WTC11 (cell line): ENCODE results near the gene CDK18. TPM values are rescaled to one million over a fixed set of nuclear protein-coding genes. Genes with fewer than 3 reads are reported as not detected.

Experiments
- ATAC-seq: fragments of 200-7000 bp; cut with Tn5 transposase; 2 replicates; pipeline ENCODE4 v1.10.0; 2021; ENCODE audit warnings: mild to moderate bottlenecking, moderate library complexity
- CTCF ChIA-PET: fragments of 300-600 bp; sonication (Branson Sonifier 250); formaldehyde crosslinking; loops from one replicate; lab custom pipeline; 2021; ENCODE audit warnings: antibody characterized with exemption; lab: Charles Lee
- POLR2A ChIA-PET: fragments of 350-600 bp; sonication (Branson Sonifier 250); formaldehyde crosslinking; loops from one replicate; lab custom pipeline; 2021; ENCODE audit warnings: antibody characterized with exemption; lab: Charles Lee
- DNase-seq: peaks from one replicate; pipeline ENCODE4 v3.0.0; 2021; ENCODE audit warnings: low spot score
- H3K27ac Mint-ChIP-seq: 2 replicates; pipeline ENCODE4 v1.8.0; 2021; ENCODE audit warnings: mixed read lengths
- H3K27me3 Mint-ChIP-seq: 2 replicates; pipeline ENCODE4 v1.8.0; 2021; ENCODE audit warnings: low read depth, mild to moderate bottlenecking, moderate library complexity, mixed read lengths
- H3K36me3 Mint-ChIP-seq: 2 replicates; pipeline ENCODE4 v1.8.0; 2021; ENCODE audit warnings: mixed read lengths
- H3K4me1 Mint-ChIP-seq: 2 replicates; pipeline ENCODE4 v1.8.0; 2022; ENCODE audit warnings: mixed read lengths
- H3K4me3 Mint-ChIP-seq: 2 replicates; pipeline ENCODE4 v1.8.0; 2021; ENCODE audit warnings: mild to moderate bottlenecking, moderate library complexity, mixed read lengths
- H3K9me3 Mint-ChIP-seq: 2 replicates; pipeline ENCODE4 v1.8.0; 2021; ENCODE audit warnings: mixed read lengths
- ATF6 ChIP-seq: sonication (generic); formaldehyde crosslinking; IDR thresholded peaks from 2 replicates; pipeline ENCODE4 v1.8.1; 2023; ENCODE audit warnings: mild to moderate bottlenecking, missing genetic modification reagents
- CREM ChIP-seq: sonication (generic); formaldehyde crosslinking; IDR thresholded peaks from 2 replicates; pipeline ENCODE4 v1.8.1; 2022; ENCODE audit warnings: mild to moderate bottlenecking, missing genetic modification reagents, moderate library complexity
- GTF2I ChIP-seq: fragments of 250-450 bp; sonication (Bioruptor Pico); conservative IDR thresholded peaks from 2 replicates; pipeline ENCODE4 v1.4.0; 2021; ENCODE audit warnings: mild to moderate bottlenecking
- MLX ChIP-seq: sonication (generic); formaldehyde crosslinking; IDR thresholded peaks from 2 replicates; pipeline ENCODE4 v1.8.1; 2023; ENCODE audit warnings: mild to moderate bottlenecking, missing genetic modification reagents, moderate library complexity
- MYBL2 ChIP-seq: sonication (generic); formaldehyde crosslinking; IDR thresholded peaks from 2 replicates; pipeline ENCODE4 v1.8.1; 2023; ENCODE audit warnings: mild to moderate bottlenecking, moderate library complexity, missing genetic modification reagents
- NFATC4 ChIP-seq: fragments of 250-450 bp; sonication (Bioruptor Pico); IDR thresholded peaks from 2 replicates; pipeline ENCODE4 v1.9.0; 2021; ENCODE audit warnings: mild to moderate bottlenecking
- NFE2L1 ChIP-seq: sonication (generic); formaldehyde crosslinking; IDR thresholded peaks from 2 replicates; pipeline ENCODE4 v1.8.1; 2023; ENCODE audit warnings: missing genetic modification reagents
- NR3C1 ChIP-seq: sonication (generic); formaldehyde crosslinking; conservative IDR thresholded peaks from 2 replicates; pipeline ENCODE4 v1.8.1; 2023; ENCODE audit warnings: low read depth, mild to moderate bottlenecking, missing genetic modification reagents
- OVOL2 ChIP-seq: fragments of 250-450 bp; sonication (Bioruptor Pico); IDR thresholded peaks from 2 replicates; pipeline ENCODE4 v1.9.0; 2021; ENCODE audit warnings: mild to moderate bottlenecking, borderline replicate concordance
- SMAD3 ChIP-seq: sonication (generic); formaldehyde crosslinking; IDR thresholded peaks from 2 replicates; pipeline ENCODE4 v1.8.0; 2022; ENCODE audit warnings: missing genetic modification reagents, mild to moderate bottlenecking, borderline replicate concordance
- SMAD4 ChIP-seq: sonication (generic); formaldehyde crosslinking; IDR thresholded peaks from 2 replicates; pipeline ENCODE4 v1.8.0; 2022; ENCODE audit warnings: mild to moderate bottlenecking, missing genetic modification reagents
- SP1 ChIP-seq: sonication (generic); formaldehyde crosslinking; conservative IDR thresholded peaks from 2 replicates; pipeline ENCODE4 v1.8.1; 2022; ENCODE audit warnings: missing genetic modification reagents
- TEAD4 ChIP-seq: sonication (generic); formaldehyde crosslinking; IDR thresholded peaks from 2 replicates; pipeline ENCODE4 v1.8.0; 2022; ENCODE audit warnings: mild to moderate bottlenecking, missing genetic modification reagents
- ZBTB43 ChIP-seq: sonication (generic); formaldehyde crosslinking; IDR thresholded peaks from 2 replicates; pipeline ENCODE4 v1.8.1; 2023; ENCODE audit warnings: mild to moderate bottlenecking, missing genetic modification reagents
- ZNF416 ChIP-seq: fragments of 250-450 bp; sonication (Bioruptor Pico); IDR thresholded peaks from 2 replicates; pipeline ENCODE4 v1.9.0; 2021; ENCODE audit warnings: mild to moderate bottlenecking, inconsistent platforms
- ZSCAN18 ChIP-seq: fragments of 250-450 bp; sonication (Bioruptor Pico); IDR thresholded peaks from 2 replicates; pipeline ENCODE4 v2.1.2; 2022; ENCODE audit warnings: mild to moderate bottlenecking, moderate library complexity
- total RNA-seq: library from RNA; stranded (reverse); gene quantifications from 3 replicates; pipeline ENCODE4 v1.2.3, GENCODE V29; 2021
- TF ChIP-seq, protein P1 (sequence below): sonication (generic); formaldehyde crosslinking; IDR thresholded peaks from 2 replicates; pipeline ENCODE4 v1.8.0; 2022; ENCODE audit warnings: mild to moderate bottlenecking, missing genetic modification reagents
- TF ChIP-seq, protein P2 (sequence below): sonication (generic); formaldehyde crosslinking; IDR thresholded peaks from 2 replicates; pipeline ENCODE4 v1.8.1; 2022; ENCODE audit warnings: missing genetic modification reagents, borderline replicate concordance
- TF ChIP-seq, protein P3 (sequence below): sonication (generic); formaldehyde crosslinking; IDR thresholded peaks from 2 replicates; pipeline ENCODE4 v1.8.1; 2023; ENCODE audit warnings: mild to moderate bottlenecking, moderate library complexity, missing genetic modification reagents

The CDK18 gene
- total RNA-seq, 1 experiment from 2014 or later = 71.9 TPM

GRCh38 chr1:205470131-205470530 is 34.3 kb upstream of the CDK18 start:
- H3K27me3 Mint-ChIP-seq = peaks cover 31% of the 10 kb centered on the region
- H3K4me3 Mint-ChIP-seq = no peak overlapping the region
- peaks cover 7% of the 10 kb centered on the region for H3K9me3 Mint-ChIP-seq
- POLR2A ChIA-PET = interaction anchor here (0.7 to 0.9 kb wide), 2 partner anchors 31 to 99 kb away, joined by 3 to 4 read pairs; a partner anchor contains a TSS
- ATAC-seq (no peak), DNase-seq (no peak)
- CTCF ChIA-PET = interaction anchor here (0.6 to 2.0 kb wide), 4 partner anchors 15 to 97 kb away, joined by 3 to 8 read pairs (median 3); no protein-coding TSS in a partner anchor
- H3K36me3 Mint-ChIP-seq = peaks cover 7% of the 10 kb centered on the region
- peaks cover 32% of the 10 kb centered on the region for H3K4me1 Mint-ChIP-seq
- no peak overlapping the region for H3K27ac Mint-ChIP-seq
- no peak for TF ChIP-seq NFE2L1 (CRISPR knock-in tag)
- no peak for TF ChIP-seq GTF2I
- no peak for TF ChIP-seq NR3C1 (CRISPR knock-in tag)
- TF ChIP-seq OVOL2 (CRISPR knock-in tag) = no peak
- TF ChIP-seq ZSCAN18 = no peak
- TF ChIP-seq TEAD4 (CRISPR knock-in tag) = no peak
- TF ChIP-seq MLX (CRISPR knock-in tag) = no peak
- TF ChIP-seq, protein P1, sequence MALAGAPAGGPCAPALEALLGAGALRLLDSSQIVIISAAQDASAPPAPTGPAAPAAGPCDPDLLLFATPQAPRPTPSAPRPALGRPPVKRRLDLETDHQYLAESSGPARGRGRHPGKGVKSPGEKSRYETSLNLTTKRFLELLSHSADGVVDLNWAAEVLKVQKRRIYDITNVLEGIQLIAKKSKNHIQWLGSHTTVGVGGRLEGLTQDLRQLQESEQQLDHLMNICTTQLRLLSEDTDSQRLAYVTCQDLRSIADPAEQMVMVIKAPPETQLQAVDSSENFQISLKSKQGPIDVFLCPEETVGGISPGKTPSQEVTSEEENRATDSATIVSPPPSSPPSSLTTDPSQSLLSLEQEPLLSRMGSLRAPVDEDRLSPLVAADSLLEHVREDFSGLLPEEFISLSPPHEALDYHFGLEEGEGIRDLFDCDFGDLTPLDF (CRISPR knock-in tag) = no peak
- TF ChIP-seq SMAD3 (CRISPR knock-in tag) = no peak
- no peak for TF ChIP-seq ATF6 (CRISPR knock-in tag)
- TF ChIP-seq, protein P2, sequence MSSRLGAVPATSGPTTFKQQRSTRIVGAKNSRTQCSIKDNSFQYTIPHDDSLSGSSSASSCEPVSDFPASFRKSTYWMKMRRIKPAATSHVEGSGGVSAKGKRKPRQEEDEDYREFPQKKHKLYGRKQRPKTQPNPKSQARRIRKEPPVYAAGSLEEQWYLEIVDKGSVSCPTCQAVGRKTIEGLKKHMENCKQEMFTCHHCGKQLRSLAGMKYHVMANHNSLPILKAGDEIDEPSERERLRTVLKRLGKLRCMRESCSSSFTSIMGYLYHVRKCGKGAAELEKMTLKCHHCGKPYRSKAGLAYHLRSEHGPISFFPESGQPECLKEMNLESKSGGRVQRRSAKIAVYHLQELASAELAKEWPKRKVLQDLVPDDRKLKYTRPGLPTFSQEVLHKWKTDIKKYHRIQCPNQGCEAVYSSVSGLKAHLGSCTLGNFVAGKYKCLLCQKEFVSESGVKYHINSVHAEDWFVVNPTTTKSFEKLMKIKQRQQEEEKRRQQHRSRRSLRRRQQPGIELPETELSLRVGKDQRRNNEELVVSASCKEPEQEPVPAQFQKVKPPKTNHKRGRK (CRISPR knock-in tag) = no peak
- no peak for TF ChIP-seq ZNF416 (CRISPR knock-in tag)

DNA sequence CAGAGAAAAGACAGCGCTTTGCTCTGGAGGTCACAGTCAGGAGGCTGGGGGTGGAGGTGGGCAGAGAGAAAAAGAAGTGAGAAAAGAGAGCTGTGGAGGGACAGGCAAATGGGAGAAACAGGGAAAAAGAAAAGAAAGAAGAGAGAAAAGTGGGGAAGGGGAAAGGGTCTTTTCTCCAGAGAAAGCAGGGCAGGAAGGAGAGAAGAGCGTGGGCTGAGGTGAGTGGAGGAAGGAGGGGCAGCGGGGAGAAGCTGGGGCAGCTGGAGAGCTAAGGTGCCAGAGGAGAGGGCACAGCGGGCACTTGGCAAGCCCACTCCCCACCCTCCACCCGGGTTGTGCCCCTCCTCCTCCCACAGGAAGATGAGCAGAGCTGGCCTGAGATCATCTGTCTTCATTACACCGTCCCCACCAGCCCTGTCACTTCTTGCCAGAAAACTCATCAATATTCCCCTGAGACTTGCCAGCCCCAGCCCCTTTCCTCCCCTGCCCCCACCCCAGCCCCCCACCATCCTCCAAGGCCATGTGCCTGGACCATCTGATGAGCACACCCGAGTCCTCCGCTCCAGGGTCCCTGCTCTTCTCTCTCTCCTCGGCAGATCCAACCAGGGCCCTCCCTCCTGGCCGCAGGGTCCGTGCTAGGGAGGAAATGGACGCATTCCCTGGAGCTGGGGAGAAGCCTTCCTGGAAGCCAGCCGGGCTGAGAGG is 31.6 kb upstream of the CDK18 start:
- no peak for DNase-seq

More for the DNA sequence above, 31.6 kb upstream of the CDK18 start:
- no peak overlapping the region for H3K27ac Mint-ChIP-seq
- peaks cover 37% of the 10 kb centered on the region for H3K27me3 Mint-ChIP-seq
- CTCF ChIA-PET = interaction anchor here (0.7 to 4.7 kb wide), 8 partner anchors 14 to 749 kb away, joined by 3 to 51 read pairs (median 4); partner anchors contain the start of gene BLACAT1
- peak overlapping the region; percentile 10 for H3K4me3 Mint-ChIP-seq
- TF ChIP-seq NFATC4 (CRISPR knock-in tag) = no peak
- TF ChIP-seq CREM (CRISPR knock-in tag) = no peak
- TF ChIP-seq MYBL2 (CRISPR knock-in tag) = no peak
- TF ChIP-seq, protein P2 (CRISPR knock-in tag) = 0 out of 2 replicates have a peak, but pooled peaks have one; percentile 17
- no peak for TF ChIP-seq ZBTB43 (CRISPR knock-in tag)
- no peak for TF ChIP-seq SP1
- TF ChIP-seq SMAD4 (CRISPR knock-in tag) = no peak
- TF ChIP-seq, protein P3, sequence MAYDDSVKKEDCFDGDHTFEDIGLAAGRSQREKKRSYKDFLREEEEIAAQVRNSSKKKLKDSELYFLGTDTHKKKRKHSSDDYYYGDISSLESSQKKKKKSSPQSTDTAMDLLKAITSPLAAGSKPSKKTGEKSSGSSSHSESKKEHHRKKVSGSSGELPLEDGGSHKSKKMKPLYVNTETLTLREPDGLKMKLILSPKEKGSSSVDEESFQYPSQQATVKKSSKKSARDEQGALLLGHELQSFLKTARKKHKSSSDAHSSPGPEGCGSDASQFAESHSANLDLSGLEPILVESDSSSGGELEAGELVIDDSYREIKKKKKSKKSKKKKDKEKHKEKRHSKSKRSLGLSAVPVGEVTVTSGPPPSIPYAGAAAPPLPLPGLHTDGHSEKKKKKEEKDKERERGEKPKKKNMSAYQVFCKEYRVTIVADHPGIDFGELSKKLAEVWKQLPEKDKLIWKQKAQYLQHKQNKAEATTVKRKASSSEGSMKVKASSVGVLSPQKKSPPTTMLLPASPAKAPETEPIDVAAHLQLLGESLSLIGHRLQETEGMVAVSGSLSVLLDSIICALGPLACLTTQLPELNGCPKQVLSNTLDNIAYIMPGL (CRISPR knock-in tag) = no peak
- TF ChIP-seq, all 79 proteins: peak for 1
- peak; percentile 49 for ATAC-seq
- H3K9me3 Mint-ChIP-seq = peaks cover 17% of the 10 kb centered on the region
- H3K36me3 Mint-ChIP-seq = peaks cover 15% of the 10 kb centered on the region
- POLR2A ChIA-PET = interaction anchor here (0.6 to 1.0 kb wide), 2 partner anchors 42 to 172 kb away, joined by 3 read pairs; no protein-coding TSS in a partner anchor
- H3K4me1 Mint-ChIP-seq = peaks cover 36% of the 10 kb centered on the region
